A549 (cell line): Measurements from ENCODE around the gene ATG5.

ENCODE experiments used
- EP300 ChIP-seq, 2 experiments: fragments of >200 bp; sonication (Bioruptor Twin); formaldehyde crosslinking; IDR thresholded peaks; 2 replicates in 1 of 2; 3 replicates in 1 of 2; pipeline ENCODE4 v1.6.1; 2016 to 2017
- FOSB ChIP-seq: fragments of 250-450 bp; sonication (Bioruptor Pico); IDR thresholded peaks from 2 replicates; pipeline ENCODE4 v1.5.0; 2020; ENCODE audit warnings: mild to moderate bottlenecking, moderate library complexity
- HMGXB4 ChIP-seq: fragments of 250-450 bp; sonication (Bioruptor Pico); IDR thresholded peaks from 2 replicates; pipeline ENCODE4 v1.5.0; 2021; ENCODE audit warnings: mild to moderate bottlenecking, moderate library complexity, borderline replicate concordance
- JUNB ChIP-seq: fragments of >200 bp; sonication (Bioruptor Twin); formaldehyde crosslinking; IDR thresholded peaks from 2 replicates; pipeline ENCODE4 v1.6.1; 2016
- MAZ ChIP-seq: fragments of 150-350 bp; IDR thresholded peaks from 2 replicates; pipeline ENCODE4 v1.6.1; 2014; ENCODE audit warnings: antibody characterized with exemption, low read depth, low read length, borderline replicate concordance
- NR3C1 ChIP-seq: fragments of >200 bp; sonication (Bioruptor Twin); formaldehyde crosslinking; IDR thresholded peaks from 3 replicates; pipeline ENCODE4 v1.6.1; 2017
- RCOR1 ChIP-seq: fragments of 150-350 bp; IDR thresholded peaks from 2 replicates; pipeline ENCODE4 v1.6.1; 2014; ENCODE audit warnings: antibody characterized with exemption, low read length, low read depth
- TF ChIP-seq, protein P1 (sequence below): fragments of >200 bp; sonication (Bioruptor Twin); formaldehyde crosslinking; IDR thresholded peaks from 3 replicates; pipeline ENCODE4 v1.5.1; 2016
- TF ChIP-seq, protein P2 (sequence below): fragments of 200-600 bp; sonication (generic); IDR thresholded peaks from 2 replicates; pipeline ENCODE4 v1.6.1; 2016; ENCODE audit warnings: antibody characterized with exemption, mild to moderate bottlenecking, moderate library complexity

GRCh38 chr6:106185615-106186014 is 139.9 kb downstream of the ATG5 start:
- TF ChIP-seq, protein P1, sequence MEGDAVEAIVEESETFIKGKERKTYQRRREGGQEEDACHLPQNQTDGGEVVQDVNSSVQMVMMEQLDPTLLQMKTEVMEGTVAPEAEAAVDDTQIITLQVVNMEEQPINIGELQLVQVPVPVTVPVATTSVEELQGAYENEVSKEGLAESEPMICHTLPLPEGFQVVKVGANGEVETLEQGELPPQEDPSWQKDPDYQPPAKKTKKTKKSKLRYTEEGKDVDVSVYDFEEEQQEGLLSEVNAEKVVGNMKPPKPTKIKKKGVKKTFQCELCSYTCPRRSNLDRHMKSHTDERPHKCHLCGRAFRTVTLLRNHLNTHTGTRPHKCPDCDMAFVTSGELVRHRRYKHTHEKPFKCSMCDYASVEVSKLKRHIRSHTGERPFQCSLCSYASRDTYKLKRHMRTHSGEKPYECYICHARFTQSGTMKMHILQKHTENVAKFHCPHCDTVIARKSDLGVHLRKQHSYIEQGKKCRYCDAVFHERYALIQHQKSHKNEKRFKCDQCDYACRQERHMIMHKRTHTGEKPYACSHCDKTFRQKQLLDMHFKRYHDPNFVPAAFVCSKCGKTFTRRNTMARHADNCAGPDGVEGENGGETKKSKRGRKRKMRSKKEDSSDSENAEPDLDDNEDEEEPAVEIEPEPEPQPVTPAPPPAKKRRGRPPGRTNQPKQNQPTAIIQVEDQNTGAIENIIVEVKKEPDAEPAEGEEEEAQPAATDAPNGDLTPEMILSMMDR: no peak
- no peak for TF ChIP-seq MAZ
- TF ChIP-seq RCOR1: no peak
- no peak for TF ChIP-seq FOSB (CRISPR knock-in tag)
- no peak for TF ChIP-seq NR3C1
- no peak for TF ChIP-seq EP300 (IDR thresholded peaks at IDR 0.05)
- TF ChIP-seq, protein P2, sequence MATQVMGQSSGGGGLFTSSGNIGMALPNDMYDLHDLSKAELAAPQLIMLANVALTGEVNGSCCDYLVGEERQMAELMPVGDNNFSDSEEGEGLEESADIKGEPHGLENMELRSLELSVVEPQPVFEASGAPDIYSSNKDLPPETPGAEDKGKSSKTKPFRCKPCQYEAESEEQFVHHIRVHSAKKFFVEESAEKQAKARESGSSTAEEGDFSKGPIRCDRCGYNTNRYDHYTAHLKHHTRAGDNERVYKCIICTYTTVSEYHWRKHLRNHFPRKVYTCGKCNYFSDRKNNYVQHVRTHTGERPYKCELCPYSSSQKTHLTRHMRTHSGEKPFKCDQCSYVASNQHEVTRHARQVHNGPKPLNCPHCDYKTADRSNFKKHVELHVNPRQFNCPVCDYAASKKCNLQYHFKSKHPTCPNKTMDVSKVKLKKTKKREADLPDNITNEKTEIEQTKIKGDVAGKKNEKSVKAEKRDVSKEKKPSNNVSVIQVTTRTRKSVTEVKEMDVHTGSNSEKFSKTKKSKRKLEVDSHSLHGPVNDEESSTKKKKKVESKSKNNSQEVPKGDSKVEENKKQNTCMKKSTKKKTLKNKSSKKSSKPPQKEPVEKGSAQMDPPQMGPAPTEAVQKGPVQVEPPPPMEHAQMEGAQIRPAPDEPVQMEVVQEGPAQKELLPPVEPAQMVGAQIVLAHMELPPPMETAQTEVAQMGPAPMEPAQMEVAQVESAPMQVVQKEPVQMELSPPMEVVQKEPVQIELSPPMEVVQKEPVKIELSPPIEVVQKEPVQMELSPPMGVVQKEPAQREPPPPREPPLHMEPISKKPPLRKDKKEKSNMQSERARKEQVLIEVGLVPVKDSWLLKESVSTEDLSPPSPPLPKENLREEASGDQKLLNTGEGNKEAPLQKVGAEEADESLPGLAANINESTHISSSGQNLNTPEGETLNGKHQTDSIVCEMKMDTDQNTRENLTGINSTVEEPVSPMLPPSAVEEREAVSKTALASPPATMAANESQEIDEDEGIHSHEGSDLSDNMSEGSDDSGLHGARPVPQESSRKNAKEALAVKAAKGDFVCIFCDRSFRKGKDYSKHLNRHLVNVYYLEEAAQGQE: no peak
- TF ChIP-seq JUNB: no peak
- no peak for TF ChIP-seq HMGXB4 (CRISPR knock-in tag)
